Osteoblast (primary cell): Measurements from ENCODE around the gene ZNF652. TPM values are rescaled to one million over a fixed set of nuclear protein-coding genes. Genes with fewer than 3 reads are reported as not detected.

Source experiments
- DNase-seq: peaks from one replicate; pipeline ENCODE4 v3.0.0; 2011; ENCODE audit warnings: low spot score, mixed read lengths; ENCODE audit not compliant: insufficient read length; ENCODE audit errors: missing footprints
- H2AFZ ChIP-seq: 2 replicates; pipeline ENCODE4 v1.6.0; 2011; ENCODE audit warnings: mild to moderate bottlenecking, low read length
- H3K27ac ChIP-seq: 2 replicates; pipeline ENCODE4 v1.5.1; 2011; ENCODE audit warnings: mild to moderate bottlenecking, low read depth, low read length, moderate library complexity
- H3K27me3 ChIP-seq: 2 replicates; pipeline ENCODE4 v1.6.0; 2012; ENCODE audit warnings: mild to moderate bottlenecking, control low read depth, inconsistent platforms, low read length, moderate library complexity; ENCODE audit not compliant: insufficient read depth
- H3K36me3 ChIP-seq: 2 replicates; pipeline ENCODE4 v1.5.1; 2011; ENCODE audit warnings: mild to moderate bottlenecking, low read length, control low read depth, moderate library complexity; ENCODE audit not compliant: insufficient read depth
- H3K4me1 ChIP-seq: 2 replicates; pipeline ENCODE4 v1.5.1; 2011; ENCODE audit warnings: mild to moderate bottlenecking, low read length, control low read depth, moderate library complexity; ENCODE audit not compliant: insufficient read depth
- H3K4me2 ChIP-seq: 2 replicates; pipeline ENCODE4 v1.6.0; 2011; ENCODE audit warnings: mild to moderate bottlenecking, low read length; ENCODE audit not compliant: insufficient read depth
- H3K4me3 ChIP-seq: fragments of 200-600 bp; sonication (generic); 3 replicates; pipeline ENCODE4 v1.5.1; 2012; ENCODE audit warnings: mild to moderate bottlenecking, low read length, inconsistent platforms; ENCODE audit not compliant: insufficient read depth
- H3K79me2 ChIP-seq: 2 replicates; pipeline ENCODE4 v1.6.0; 2012; ENCODE audit warnings: mild to moderate bottlenecking, low read length, control low read depth, inconsistent platforms; ENCODE audit not compliant: insufficient read depth
- H3K9me3 ChIP-seq: 2 replicates; pipeline ENCODE4 v1.5.1; 2011; ENCODE audit warnings: low read depth, low read length, control low read depth
- H4K20me1 ChIP-seq: 2 replicates; pipeline ENCODE4 v1.6.0; 2012; ENCODE audit warnings: mild to moderate bottlenecking, low read length, control low read depth; ENCODE audit not compliant: insufficient read depth
- CTCF ChIP-seq: IDR thresholded peaks from 2 replicates; pipeline ENCODE4 v1.5.1; 2011; ENCODE audit warnings: mild to moderate bottlenecking, low read depth, low read length, moderate library complexity; ENCODE audit errors: extremely low read depth
- total RNA-seq: library from RNA; depleted of rRNA; stranded (reverse); fragments of >200 nt; gene quantifications from 2 replicates; pipeline ENCODE4 v1.2.3, GENCODE V29; 2012

Gene ZNF652
- total RNA-seq, 1 donor, result 28.2 TPM

DNA sequence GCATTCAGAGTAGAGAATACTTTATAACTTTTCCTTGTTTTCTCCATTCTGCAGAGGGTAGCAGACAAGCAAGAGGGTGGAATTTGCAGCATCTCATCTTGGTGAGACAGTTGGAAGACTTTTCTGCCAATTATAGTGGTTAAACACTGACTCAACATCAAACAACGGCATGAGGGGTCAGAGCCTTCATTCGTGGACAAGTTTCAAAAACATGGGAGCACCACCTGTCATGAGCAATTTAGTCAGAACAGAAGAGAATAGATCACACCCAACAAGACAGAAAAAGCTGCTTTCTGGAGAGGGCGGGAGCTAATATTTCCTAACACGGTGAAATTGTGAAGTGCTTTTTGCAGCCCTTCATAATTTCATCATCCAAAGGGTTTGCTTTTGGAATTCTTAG lies 17.9 kb upstream of the ZNF652 start:
- DNase-seq, result no peak
- no peaks in the 10 kb centered on the region for H3K4me1 ChIP-seq
- no peak for TF ChIP-seq CTCF

GRCh38 chr17:49378311-49378710 lies 16.3 kb upstream of the ZNF652 start:
- Histone ChIP-seq H4K20me1 (no peaks in the 10 kb centered on the region), H3K27ac (no peak overlapping the region), H2AFZ (no peak overlapping the region), H3K9me3 (peaks cover 5% of the 10 kb centered on the region), H3K4me2 (no peak overlapping the region), H3K4me3 (no peak overlapping the region), H3K4me1 (no peaks in the 10 kb centered on the region), H3K36me3 (no peaks in the 10 kb centered on the region), H3K27me3 (no peaks in the 10 kb centered on the region), H3K79me2 (no peaks in the 10 kb centered on the region)
- no peak for TF ChIP-seq CTCF
- DNase-seq, result no peak

More for the DNA sequence above, 17.9 kb upstream of the ZNF652 start:
- Histone ChIP-seq H3K4me2 (no peak overlapping the region), H4K20me1 (no peaks in the 10 kb centered on the region), H3K27ac (no peak overlapping the region), H3K27me3 (no peaks in the 10 kb centered on the region), H3K79me2 (no peaks in the 10 kb centered on the region), H3K36me3 (no peaks in the 10 kb centered on the region), H2AFZ (no peak overlapping the region), H3K4me3 (no peak overlapping the region), H3K9me3 (peaks cover 5% of the 10 kb centered on the region)

- H4K20me1 ChIP-seq, result no peaks in the 10 kb centered on the region
- no peaks in the 10 kb centered on the region for H3K4me1 ChIP-seq
- no peak overlapping the region for H3K27ac ChIP-seq
- H3K9me3 ChIP-seq, result peaks cover 5% of the 10 kb centered on the region
- DNase-seq, result no peak
- no peak overlapping the region for H3K4me3 ChIP-seq
- no peak overlapping the region for H2AFZ ChIP-seq
- H3K79me2 ChIP-seq, result no peaks in the 10 kb centered on the region
- no peak for TF ChIP-seq CTCF
- no peaks in the 10 kb centered on the region for H3K27me3 ChIP-seq
- no peak overlapping the region for H3K4me2 ChIP-seq
- H3K36me3 ChIP-seq, result no peaks in the 10 kb centered on the region
Observed at GRCh38 chr17:49375544-49375943, 13.5 kb upstream of the ZNF652 start.

DNA sequence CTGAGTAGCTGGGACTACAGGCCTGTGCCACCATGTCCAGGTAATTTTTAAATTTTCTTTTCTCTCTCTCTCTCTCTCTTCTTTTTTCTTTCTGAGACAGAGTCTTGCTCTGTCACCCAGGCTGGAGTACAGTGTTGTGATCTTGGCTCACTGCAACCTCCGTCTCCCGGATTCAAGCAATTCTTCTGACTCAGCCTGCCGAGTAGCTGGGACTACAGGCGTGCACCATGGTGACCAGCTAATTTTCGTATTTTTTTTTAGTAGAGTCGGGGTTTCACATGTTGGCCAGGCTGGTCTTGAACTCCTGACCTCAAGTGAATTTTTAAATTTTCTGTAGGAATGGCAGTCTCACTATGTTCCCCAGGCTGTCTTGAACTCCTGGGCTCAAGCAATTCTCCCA lies 11.1 kb upstream of the ZNF652 start:
- Histone ChIP-seq H3K4me1 (no peaks in the 10 kb centered on the region), H3K4me2 (no peak overlapping the region), H3K27ac (no peak overlapping the region), H3K4me3 (no peak overlapping the region), H3K79me2 (no peaks in the 10 kb centered on the region), H4K20me1 (no peaks in the 10 kb centered on the region), H2AFZ (no peak overlapping the region), H3K36me3 (no peaks in the 10 kb centered on the region), H3K27me3 (no peaks in the 10 kb centered on the region), H3K9me3 (no peaks in the 10 kb centered on the region)
- no peak for DNase-seq
- no peak for TF ChIP-seq CTCF
